Neural cell (in vitro differentiated cells): ENCODE measurements around the gene ARMC12. TPM values are rescaled to one million over a fixed set of nuclear protein-coding genes. Genes with fewer than 3 reads are reported as not detected.

Experiments used
- H2AFZ ChIP-seq: fragments of 200-600, 300-800 bp; sonication (generic), shearing (Covaris generic); 2 replicates; pipeline ENCODE4 v1.6.0; 2014; ENCODE audit warnings: low read depth, mild to moderate bottlenecking, antibody characterized with exemption, low read length, moderate library complexity
- H3F3A ChIP-seq: fragments of 200-600 bp; shearing (Covaris generic); 2 replicates; pipeline ENCODE4 v1.6.1; 2016; ENCODE audit warnings: mild to moderate bottlenecking, moderate library complexity, mixed read lengths, antibody characterized with exemption, low read length; ENCODE audit not compliant: insufficient read depth, poor library complexity, severe bottlenecking
- H3K27ac ChIP-seq: fragments of 200-600, 300-800 bp; sonication (generic), shearing (Covaris generic); 2 replicates; pipeline ENCODE4 v1.5.1; 2014; ENCODE audit warnings: mild to moderate bottlenecking, low read length, moderate library complexity
- H3K27me3 ChIP-seq: fragments of 300-800, 200-600 bp; sonication (generic), shearing (Covaris generic); 2 replicates; pipeline ENCODE4 v1.6.0; 2014; ENCODE audit warnings: mild to moderate bottlenecking, low read depth, low read length, moderate library complexity; ENCODE audit not compliant: insufficient read depth
- H3K36me3 ChIP-seq: fragments of 300-800, 200-600 bp; sonication (generic), shearing (Covaris generic); 2 replicates; pipeline ENCODE4 v1.5.1; 2014; ENCODE audit warnings: mild to moderate bottlenecking, antibody characterized with exemption, low read length, moderate library complexity; ENCODE audit not compliant: insufficient read depth
- H3K4me2 ChIP-seq: fragments of 300-800, 200-600 bp; sonication (generic), shearing (Covaris generic); 2 replicates; pipeline ENCODE4 v1.6.0; 2014; ENCODE audit warnings: mild to moderate bottlenecking, low read length
- H3K4me3 ChIP-seq: fragments of 300-800, 200-600 bp; sonication (generic), shearing (Covaris generic); 2 replicates; pipeline ENCODE4 v1.5.1; 2014; ENCODE audit warnings: mild to moderate bottlenecking, low read length, moderate library complexity
- H3K79me2 ChIP-seq: fragments of 200-600 bp; shearing (Covaris generic); replicated peaks from 2 replicates; pipeline ENCODE4 v1.6.0; 2014; ENCODE audit warnings: mild to moderate bottlenecking, low read length, moderate library complexity; ENCODE audit not compliant: insufficient read depth
- H3K9ac ChIP-seq: fragments of 300-800, 200-600 bp; sonication (generic), shearing (Covaris generic); 2 replicates; pipeline ENCODE4 v1.6.1; 2016; ENCODE audit warnings: mild to moderate bottlenecking, low read length, mixed read lengths
- H3K9me2 ChIP-seq: fragments of 200-600 bp; shearing (Covaris generic); 2 replicates; pipeline ENCODE4 v1.6.1; 2016; ENCODE audit warnings: mild to moderate bottlenecking, low read length, mixed read lengths; ENCODE audit not compliant: insufficient read depth
- H3K9me3 ChIP-seq: fragments of 200-600, 300-800 bp; sonication (generic), shearing (Covaris generic); 2 replicates; pipeline ENCODE4 v1.6.1; 2016; ENCODE audit warnings: mild to moderate bottlenecking, mixed run types, low read length, moderate library complexity, mixed read lengths
- H4K20me1 ChIP-seq: fragments of 200-600 bp; shearing (Covaris generic); 2 replicates; pipeline ENCODE4 v1.6.1; 2016; ENCODE audit warnings: mild to moderate bottlenecking, mixed run types; ENCODE audit not compliant: insufficient read depth
- EP300 ChIP-seq: fragments of 450-650 bp; conservative IDR thresholded peaks from 2 replicates; pipeline ENCODE4 v1.6.1; 2014; ENCODE audit warnings: antibody characterized with exemption, mild to moderate bottlenecking, moderate library complexity; ENCODE audit not compliant: poor library complexity, severe bottlenecking
- EZH2 ChIP-seq: fragments of 200-600, 300-800 bp; shearing (Covaris generic), sonication (generic); IDR thresholded peaks from 2 replicates; pipeline ENCODE4 v1.6.1; 2014; ENCODE audit warnings: antibody characterized with exemption, low read length, borderline replicate concordance, mild to moderate bottlenecking; ENCODE audit not compliant: insufficient read depth, poor library complexity, severe bottlenecking
- MXI1 ChIP-seq: fragments of 450-650 bp; conservative IDR thresholded peaks from 2 replicates; pipeline ENCODE4 v1.6.1; 2014; ENCODE audit warnings: antibody characterized with exemption, mild to moderate bottlenecking; ENCODE audit not compliant: poor library complexity, severe bottlenecking
- POLR2AphosphoS5 ChIP-seq: IDR thresholded peaks from 2 replicates; pipeline ENCODE4 v1.6.1; 2012
- RAD21 ChIP-seq: fragments of 450-650 bp; conservative IDR thresholded peaks from 2 replicates; pipeline ENCODE4 v1.6.1; 2014; ENCODE audit warnings: antibody characterized with exemption, mild to moderate bottlenecking, moderate library complexity
- SMC3 ChIP-seq: fragments of 450-650 bp; conservative IDR thresholded peaks from 2 replicates; pipeline ENCODE4 v1.6.1; 2014; ENCODE audit warnings: antibody characterized with exemption, mild to moderate bottlenecking, moderate library complexity; ENCODE audit not compliant: poor library complexity
- TAF1 ChIP-seq: IDR thresholded peaks from 2 replicates; pipeline ENCODE4 v1.6.1; 2012; ENCODE audit warnings: low read depth
- polyA plus RNA-seq: library from polyadenylated mRNA; depleted of rRNA; stranded (reverse); fragments of >200 nt; gene quantifications from 2 replicates; pipeline ENCODE4 v1.2.3, GENCODE V29; 2014
- TF ChIP-seq, protein P1 (sequence below): IDR thresholded peaks from 2 replicates; pipeline ENCODE4 v1.6.1; 2012; ENCODE audit warnings: borderline replicate concordance
- TF ChIP-seq, protein P2 (sequence below): fragments of 450-650 bp; IDR thresholded peaks from 2 replicates; pipeline ENCODE4 v1.5.1; 2014; ENCODE audit warnings: antibody characterized with exemption, mild to moderate bottlenecking, moderate library complexity; ENCODE audit not compliant: poor library complexity, severe bottlenecking

ARMC12 gene
- polyA plus RNA-seq, 1 donor from 2014 or later: 2.2 TPM

DNA sequence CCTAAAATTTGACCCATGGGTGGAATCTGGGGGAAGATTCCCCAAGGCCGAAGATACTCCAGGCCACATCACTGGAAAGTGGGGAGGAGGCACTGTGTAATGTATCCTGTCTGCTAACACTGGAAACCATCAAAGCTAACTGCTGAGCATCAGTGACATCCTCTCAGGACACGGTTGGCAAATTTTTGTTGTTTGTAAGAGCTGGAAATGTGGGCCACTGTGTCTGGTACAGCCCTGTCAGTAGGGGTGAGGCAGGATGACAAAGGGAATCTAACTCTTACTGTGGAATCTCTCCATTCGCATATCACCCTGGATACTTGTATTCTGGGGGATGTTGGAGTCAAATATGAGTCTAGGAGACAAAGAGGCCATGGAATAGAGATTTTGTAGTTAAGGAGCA, 22.6 kb downstream of the ARMC12 start:
- Histone ChIP-seq H3K9me3 (no peaks in the 10 kb centered on the region), H3K36me3 (no peaks in the 10 kb centered on the region), H3K9ac (no peak overlapping the region), H3K4me2 (no peak overlapping the region), H3K27ac (no peak overlapping the region), H4K20me1 (no peaks in the 10 kb centered on the region), H3K9me2 (no peaks in the 10 kb centered on the region), H3K27me3 (peaks cover 13% of the 10 kb centered on the region), H3K4me3 (no peak overlapping the region), H3F3A (no peaks in the 10 kb centered on the region), H2AFZ (no peak overlapping the region), H3K79me2 (no peaks in the 10 kb centered on the region)
- TF ChIP-seq, protein P1, sequence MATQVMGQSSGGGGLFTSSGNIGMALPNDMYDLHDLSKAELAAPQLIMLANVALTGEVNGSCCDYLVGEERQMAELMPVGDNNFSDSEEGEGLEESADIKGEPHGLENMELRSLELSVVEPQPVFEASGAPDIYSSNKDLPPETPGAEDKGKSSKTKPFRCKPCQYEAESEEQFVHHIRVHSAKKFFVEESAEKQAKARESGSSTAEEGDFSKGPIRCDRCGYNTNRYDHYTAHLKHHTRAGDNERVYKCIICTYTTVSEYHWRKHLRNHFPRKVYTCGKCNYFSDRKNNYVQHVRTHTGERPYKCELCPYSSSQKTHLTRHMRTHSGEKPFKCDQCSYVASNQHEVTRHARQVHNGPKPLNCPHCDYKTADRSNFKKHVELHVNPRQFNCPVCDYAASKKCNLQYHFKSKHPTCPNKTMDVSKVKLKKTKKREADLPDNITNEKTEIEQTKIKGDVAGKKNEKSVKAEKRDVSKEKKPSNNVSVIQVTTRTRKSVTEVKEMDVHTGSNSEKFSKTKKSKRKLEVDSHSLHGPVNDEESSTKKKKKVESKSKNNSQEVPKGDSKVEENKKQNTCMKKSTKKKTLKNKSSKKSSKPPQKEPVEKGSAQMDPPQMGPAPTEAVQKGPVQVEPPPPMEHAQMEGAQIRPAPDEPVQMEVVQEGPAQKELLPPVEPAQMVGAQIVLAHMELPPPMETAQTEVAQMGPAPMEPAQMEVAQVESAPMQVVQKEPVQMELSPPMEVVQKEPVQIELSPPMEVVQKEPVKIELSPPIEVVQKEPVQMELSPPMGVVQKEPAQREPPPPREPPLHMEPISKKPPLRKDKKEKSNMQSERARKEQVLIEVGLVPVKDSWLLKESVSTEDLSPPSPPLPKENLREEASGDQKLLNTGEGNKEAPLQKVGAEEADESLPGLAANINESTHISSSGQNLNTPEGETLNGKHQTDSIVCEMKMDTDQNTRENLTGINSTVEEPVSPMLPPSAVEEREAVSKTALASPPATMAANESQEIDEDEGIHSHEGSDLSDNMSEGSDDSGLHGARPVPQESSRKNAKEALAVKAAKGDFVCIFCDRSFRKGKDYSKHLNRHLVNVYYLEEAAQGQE: no peak

GRCh38 chr6:35765739-35766138, 28.9 kb downstream of the ARMC12 start:
- Histone ChIP-seq H3K9me2 (no peaks in the 10 kb centered on the region), H3K27me3 (peaks cover 20% of the 10 kb centered on the region), H3K4me3 (no peak overlapping the region), H3K9me3 (no peaks in the 10 kb centered on the region), H3K36me3 (no peaks in the 10 kb centered on the region), H2AFZ (no peak overlapping the region), H4K20me1 (no peaks in the 10 kb centered on the region), H3K9ac (no peak overlapping the region), H3K4me2 (no peak overlapping the region), H3K27ac (no peak overlapping the region), H3K79me2 (no peaks in the 10 kb centered on the region), H3F3A (no peaks in the 10 kb centered on the region)
- TF ChIP-seq POLR2AphosphoS5: no peak
- TF ChIP-seq, protein P2, sequence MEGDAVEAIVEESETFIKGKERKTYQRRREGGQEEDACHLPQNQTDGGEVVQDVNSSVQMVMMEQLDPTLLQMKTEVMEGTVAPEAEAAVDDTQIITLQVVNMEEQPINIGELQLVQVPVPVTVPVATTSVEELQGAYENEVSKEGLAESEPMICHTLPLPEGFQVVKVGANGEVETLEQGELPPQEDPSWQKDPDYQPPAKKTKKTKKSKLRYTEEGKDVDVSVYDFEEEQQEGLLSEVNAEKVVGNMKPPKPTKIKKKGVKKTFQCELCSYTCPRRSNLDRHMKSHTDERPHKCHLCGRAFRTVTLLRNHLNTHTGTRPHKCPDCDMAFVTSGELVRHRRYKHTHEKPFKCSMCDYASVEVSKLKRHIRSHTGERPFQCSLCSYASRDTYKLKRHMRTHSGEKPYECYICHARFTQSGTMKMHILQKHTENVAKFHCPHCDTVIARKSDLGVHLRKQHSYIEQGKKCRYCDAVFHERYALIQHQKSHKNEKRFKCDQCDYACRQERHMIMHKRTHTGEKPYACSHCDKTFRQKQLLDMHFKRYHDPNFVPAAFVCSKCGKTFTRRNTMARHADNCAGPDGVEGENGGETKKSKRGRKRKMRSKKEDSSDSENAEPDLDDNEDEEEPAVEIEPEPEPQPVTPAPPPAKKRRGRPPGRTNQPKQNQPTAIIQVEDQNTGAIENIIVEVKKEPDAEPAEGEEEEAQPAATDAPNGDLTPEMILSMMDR: no peak
- TF ChIP-seq TAF1: no peak

GRCh38 chr6:35769211-35769610, 32.4 kb downstream of the ARMC12 start:
- Histone ChIP-seq H4K20me1 (no peaks in the 10 kb centered on the region), H3F3A (no peaks in the 10 kb centered on the region), H3K9ac (no peak overlapping the region), H3K4me3 (no peak overlapping the region), H3K36me3 (no peaks in the 10 kb centered on the region), H2AFZ (no peak overlapping the region), H3K9me2 (no peaks in the 10 kb centered on the region), H3K9me3 (no peaks in the 10 kb centered on the region), H3K27ac (no peak overlapping the region), H3K27me3 (peaks cover 9% of the 10 kb centered on the region), H3K4me2 (no peak overlapping the region), H3K79me2 (no peaks in the 10 kb centered on the region)
- TF ChIP-seq RAD21: no peak
- TF ChIP-seq MXI1: no peak
- no peak for TF ChIP-seq POLR2AphosphoS5
- TF ChIP-seq, protein P2: no peak
- no peak for TF ChIP-seq SMC3
- TF ChIP-seq EP300: no peak
- TF ChIP-seq, protein P1: no peak
- no peak for TF ChIP-seq EZH2
- TF ChIP-seq TAF1: no peak
